NCI-H2227 (cell line): ENCODE data around the gene CLASP2.
A peak's percentile ranks its signal among the peaks of the same experiment; 100 is the strongest.
"Not testable (repeated sequence)": the region's sequence is repeated elsewhere in the genome, so short reads cannot be mapped to it uniquely, and the experiment has no call there.

ENCODE experiments used
- DNase-seq: peaks from one replicate; lab custom pipeline; 2025; ENCODE audit not compliant: unreplicated experiment; lab: John Stamatoyannopoulos, UW

The CLASP2 gene

DNA sequence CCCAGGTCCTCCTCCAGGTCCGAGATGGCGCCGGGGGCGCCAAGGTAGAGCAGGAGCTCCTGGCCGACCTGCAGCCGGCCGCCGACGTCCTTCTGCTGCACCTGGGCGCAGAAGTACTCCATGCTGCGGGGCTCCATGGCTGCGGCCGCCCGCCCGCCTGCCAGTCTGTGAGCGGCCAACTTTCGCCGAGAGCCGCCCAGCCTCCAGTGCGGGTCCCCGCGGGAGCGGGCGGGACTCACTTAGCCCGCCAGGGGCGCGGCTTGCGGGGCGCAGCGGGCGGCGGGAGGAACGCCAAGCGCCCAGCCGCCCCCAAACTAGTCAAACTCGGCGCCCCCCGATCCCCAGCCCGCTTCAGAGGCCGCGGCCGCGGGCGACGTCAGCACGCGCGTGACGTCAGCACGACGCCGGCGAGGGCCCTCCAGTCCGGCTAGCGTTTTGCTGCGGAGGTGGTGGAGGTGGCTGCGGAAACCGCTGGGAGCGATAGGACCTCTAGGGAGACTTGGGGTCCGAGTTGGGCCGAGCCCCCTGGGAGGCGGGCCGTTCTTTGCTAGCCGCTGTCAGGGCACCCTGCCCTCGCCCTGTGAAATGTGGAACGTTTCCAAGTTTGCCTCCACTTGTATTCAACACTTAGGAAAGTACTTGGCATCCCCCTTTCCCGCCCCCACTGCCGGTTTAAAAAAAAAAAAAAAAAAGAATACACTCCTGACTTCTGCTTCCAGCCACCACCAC lies at the start of gene CLASP2:
Gene CLASP2, minus strand, starts transcription at position 389 of the 729 bp plus-strand sequence. Its CDS starts 252 bp downstream, at position 137.
- peak; percentile 87 for DNase-seq

DNA sequence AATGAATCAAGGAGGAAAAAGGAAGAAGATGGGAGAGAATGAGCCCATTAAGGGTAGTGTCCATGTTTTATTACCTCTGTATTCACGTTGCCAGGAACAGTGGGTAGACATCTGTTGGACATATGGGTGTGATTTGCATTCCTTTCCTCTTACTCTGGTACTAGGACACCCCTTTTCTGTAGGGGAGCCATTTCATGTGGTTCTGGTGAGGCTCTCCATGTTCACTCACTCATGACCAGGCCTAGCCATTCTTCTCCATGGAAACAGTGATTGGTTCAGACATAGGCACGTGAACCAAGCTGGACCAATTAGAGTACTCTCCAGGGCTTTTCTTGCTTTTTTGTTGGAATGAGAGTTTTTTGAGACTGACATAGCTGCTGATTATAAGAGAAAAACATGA lies 40.8 kb upstream of the CLASP2 start:
- no peak for DNase-seq

DNA sequence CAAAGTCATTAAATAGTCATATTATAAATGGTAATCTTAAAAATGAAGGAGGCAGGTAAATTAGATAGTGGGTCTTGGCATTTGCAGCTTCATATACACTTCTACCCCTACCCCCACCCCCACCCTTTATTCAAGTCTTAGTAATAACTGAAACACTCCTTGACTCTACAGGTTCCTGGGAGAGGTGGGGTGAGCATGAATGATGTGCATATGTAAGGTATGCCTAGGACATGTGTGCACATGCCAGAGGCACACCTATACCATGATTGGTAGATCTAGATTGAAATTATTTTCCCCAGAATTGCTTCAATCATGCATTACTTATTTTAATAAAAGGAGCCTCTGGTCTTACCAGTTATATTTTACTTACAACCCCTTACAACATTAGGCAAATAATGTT lies 40.2 kb upstream of the CLASP2 start:
- DNase-seq: no peak

DNA sequence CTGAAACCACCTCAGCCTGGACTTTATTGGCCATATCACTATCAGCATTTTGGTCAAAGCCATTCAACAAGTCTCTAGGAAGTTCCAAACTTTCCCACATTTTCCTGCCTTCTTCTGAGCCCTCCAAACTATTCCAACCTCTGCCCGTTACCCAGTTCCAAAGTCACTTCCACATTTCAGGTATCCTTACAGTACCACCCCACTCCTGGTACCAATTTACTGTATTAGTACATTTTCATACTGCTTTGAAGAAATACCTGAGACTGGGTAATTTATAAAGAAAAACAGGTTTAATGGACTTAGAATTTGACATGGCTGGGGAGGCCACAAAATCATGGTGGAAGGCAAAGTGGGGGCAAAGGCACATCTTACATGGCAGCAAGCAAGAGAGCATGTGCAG lies 36.3 kb upstream of the CLASP2 start:
- not testable (repeated sequence) for DNase-seq

DNA sequence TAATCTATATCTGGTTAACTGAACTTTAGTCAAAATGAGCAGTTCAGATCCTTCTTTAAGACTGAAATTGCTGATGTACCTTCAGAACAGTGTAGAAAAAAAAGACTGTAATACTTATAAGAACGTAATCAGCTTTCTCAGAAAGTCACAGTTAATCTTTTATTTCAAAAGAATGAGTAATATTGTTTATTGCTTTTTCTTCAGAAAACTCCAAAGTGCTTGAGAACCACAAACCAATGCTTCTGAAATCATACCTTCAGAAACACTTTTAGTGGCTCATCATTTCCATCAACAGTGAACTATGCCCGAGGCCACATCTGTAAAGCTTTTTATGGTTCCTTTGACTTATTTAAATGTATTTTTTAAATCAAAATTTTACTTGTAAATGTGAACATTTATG lies 33.3 kb upstream of the CLASP2 start:
- no peak for DNase-seq

DNA sequence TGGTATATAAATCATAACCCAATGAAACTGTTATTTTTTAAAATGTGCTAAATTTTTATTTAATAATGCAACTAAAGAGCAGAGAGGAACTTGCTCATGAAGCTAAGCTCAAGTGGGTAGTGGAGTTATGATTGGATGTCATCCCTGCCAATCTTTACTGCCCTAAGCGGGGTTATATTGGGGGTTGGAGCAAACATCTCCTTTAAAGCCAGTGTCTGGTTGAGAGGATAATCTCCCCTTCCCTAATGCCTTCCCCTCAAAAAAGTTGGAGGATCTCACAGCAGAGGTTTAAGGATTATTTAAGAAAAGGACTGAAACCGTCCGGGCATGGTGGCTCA lies 32.1 kb upstream of the CLASP2 start:
- no peak for DNase-seq

DNA sequence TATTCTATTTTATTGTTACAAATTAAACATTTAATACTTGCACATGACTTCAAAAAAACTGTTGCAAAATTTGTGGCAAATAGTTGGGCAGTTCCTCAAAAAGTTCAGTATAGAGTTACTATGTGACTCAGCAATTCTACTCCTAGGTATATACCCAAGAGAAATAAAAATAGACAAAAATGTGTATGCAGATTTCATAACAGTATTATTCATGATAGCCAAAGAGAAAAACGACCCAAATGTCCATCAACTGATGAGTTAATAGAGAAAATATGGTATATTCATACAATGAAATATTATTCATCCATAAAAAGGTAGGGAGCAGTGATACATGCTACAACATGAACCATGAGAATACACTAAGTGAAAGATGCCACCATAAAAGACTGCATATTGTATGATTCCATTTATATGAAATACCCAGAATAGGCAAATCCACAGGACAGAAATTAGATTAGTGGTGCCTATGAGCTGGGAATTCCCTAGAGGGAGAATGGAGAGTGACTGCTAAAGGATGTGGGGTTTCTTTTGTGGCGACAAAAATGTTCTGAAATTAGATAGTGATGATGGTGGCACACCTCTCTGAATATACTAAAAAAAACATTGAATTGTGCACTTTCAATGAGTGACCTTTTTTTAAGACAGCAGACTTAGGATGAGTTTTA lies 31.6 kb upstream of the CLASP2 start:
- DNase-seq: no peak

DNA sequence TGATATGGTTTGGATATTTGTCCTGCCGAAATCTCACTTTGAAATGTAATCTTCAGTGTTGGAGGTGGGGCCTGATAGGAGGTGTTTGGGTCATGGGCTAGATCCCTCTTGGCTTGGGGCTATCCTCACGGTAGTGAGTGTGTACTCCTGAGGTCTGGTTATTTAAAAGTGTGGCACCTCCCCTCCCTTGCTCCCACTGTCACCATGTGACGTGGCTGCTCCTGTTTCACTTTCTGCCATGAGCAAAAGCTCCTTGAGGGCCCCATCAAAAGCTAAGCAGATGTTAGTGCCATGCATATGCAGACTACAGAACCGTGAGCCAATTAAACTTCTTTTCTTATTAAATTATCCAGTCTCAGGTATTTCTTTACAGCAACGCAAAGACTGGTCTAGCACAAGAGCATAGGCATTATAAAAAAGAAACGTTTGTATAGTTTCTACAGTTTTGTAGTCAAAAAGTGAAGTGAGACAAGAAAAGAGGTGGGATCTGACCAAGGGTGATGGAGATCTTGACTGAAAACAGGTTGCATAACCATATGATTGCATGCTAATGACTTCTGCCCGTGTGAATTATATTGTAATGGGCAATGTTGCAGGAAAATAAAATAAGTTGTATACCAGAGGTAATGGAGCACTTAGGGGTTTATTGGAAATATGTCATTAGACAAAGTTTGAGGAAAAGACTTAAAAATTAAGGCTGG lies 28.5 kb upstream of the CLASP2 start:
- no peak for DNase-seq

DNA sequence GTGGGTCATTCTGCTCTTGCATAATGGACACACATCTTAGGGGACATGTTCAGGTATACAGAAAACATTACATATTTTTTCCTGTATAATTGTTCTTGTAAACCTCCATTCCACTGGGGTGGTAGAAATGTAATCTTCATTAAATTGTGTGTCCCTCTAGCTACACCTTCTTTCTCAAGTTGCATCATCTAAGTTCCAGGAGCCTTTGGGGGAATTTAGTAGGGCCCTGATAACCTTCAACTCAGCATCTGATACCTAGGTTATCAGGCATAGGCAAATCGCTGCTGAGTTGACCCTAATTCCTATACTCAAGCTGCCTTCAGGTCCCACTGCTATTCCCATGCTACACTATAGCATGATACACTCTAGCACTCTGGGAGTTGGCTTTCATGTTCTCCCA lies 19.1 kb upstream of the CLASP2 start:
- DNase-seq: no peak

DNA sequence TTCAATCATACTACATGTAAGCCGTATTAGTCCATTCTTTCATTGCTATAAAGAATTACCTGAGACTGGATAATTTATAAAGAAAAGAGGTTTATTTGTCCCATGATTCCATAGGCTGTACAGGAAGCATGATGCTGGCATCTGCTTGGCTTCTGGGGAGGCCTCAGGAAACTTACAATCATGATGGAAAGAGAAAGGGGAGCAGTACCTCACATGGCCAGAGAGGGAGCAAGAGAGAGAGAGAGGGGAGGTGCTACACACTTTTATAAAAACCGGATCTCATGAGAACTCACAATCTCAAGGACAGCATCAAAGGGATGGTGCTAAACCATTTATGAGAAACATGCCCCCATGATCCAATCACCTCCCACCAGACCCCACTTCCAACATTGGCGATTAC lies 14.3 kb upstream of the CLASP2 start:
- DNase-seq: no peak

DNA sequence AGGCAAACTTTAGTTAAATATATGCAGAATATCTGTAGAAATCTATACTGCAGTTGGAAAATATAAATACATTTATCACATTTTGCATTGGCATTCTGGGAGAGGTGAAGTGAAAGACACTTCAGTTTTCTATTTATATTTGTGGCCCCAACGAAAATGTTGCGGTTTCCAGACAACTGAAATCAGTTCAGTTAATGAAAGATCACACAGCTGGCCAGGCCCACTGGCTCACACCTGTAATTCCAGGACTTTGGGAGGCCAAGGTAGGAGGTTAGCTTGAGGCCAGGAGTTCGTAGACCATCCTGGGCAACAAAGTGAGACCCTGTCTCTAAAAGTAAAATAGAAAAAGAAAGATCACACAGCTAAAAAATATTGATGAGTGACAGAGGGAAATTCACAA lies 11.9 kb upstream of the CLASP2 start:
- DNase-seq: no peak

DNA sequence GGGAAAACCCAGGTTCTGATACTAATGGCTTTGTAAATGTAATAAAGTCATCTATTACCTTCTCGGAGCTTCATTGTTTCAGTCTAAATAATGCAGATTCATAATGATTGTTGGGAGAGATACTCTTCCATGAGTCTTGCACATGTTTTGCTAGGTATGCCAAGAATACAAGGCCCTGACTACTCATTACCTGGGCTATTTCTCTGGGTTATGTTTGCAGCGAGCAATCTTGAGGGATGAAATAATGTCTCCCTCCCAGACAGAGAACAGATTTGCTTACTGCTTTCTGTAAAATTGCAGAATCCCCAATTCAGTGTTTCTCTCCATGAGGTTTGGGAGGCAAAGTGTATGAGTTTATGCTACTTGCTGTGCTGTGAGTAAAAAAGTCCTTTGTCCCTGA lies 6.2 kb upstream of the CLASP2 start:
- DNase-seq: no peak

DNA sequence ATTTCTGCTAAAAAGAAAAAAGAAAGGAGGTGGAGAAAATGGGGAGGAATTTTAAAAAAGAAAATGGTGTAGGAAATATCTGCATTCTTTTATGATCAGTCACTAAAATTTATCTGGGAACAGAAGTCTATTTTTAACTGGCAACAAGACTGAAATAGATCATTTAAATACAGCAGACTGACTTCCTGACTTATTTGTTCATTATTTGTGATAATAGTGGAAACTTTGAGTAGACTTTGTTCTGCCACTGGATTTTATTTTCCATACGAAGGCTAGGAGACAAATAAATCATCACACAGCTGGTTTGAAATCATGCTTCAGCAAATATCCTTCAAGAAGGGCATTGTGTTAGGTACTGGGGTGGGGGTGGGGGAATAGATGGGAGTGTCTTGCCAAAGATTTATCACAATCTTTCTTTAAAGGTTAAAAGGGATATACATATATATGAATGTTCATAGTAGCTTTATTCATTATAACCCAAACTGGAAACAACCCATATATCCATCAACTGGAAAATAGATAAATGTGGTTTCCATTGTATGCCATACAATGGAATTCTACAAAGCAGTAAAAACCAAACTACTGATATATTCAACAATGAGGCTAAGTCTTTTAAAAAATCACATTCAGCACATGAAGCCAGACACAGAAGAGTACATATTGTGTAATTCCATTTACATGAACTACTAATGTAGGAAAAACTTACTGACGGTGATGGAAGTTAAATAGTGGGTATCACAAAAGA lies 4.7 kb upstream of the CLASP2 start:
- DNase-seq: no peak

DNA sequence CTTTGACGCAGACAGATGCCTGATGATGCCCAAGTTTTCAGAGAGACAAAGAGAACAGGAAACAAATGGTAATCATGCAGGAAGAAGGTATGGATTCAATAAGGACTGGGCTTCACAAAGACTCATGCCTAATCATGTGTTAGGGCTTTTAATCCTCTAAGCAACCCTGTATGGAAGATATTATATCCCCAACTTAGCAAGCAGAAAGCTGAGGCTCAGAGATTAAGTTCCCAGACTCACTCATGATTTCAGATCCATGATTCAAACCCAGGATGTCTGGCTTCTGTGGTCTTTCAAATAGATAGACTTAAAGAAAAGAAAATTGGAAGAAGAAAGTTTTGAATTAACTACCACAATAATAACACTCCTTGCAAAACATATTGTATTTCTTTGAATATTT lies 4.1 kb upstream of the CLASP2 start:
- no peak for DNase-seq

DNA sequence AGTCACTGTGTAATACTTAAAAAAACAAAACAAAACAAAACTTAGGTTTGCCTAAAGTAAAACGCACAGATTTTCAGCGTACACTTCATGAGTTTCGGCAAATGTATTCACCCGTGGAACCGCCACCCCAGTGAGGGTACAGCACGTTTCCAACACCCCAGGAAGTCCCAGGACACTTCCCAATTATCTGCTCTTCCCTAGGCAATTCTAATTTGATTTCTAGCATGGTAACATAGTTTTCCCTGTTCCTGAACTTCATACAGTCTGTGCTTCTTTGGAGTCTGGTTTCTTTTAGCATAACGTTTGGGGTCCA lies 497 bp upstream of the CLASP2 start:
- no peak for DNase-seq

DNA sequence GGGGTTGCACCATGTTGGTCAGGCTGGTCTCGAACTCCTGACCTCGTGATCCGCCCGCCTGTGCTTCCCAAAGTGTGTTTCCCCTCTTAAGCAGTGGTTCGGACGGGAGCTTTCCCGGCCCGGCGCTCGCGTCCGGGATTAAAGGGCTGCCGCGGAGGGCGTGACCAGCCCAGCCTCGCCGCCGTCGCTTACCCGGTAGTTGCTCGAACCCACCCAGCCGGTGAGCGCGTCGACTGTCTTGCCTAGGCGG lies 513 bp downstream of the CLASP2 start:
- peak; percentile 67 for DNase-seq

DNA sequence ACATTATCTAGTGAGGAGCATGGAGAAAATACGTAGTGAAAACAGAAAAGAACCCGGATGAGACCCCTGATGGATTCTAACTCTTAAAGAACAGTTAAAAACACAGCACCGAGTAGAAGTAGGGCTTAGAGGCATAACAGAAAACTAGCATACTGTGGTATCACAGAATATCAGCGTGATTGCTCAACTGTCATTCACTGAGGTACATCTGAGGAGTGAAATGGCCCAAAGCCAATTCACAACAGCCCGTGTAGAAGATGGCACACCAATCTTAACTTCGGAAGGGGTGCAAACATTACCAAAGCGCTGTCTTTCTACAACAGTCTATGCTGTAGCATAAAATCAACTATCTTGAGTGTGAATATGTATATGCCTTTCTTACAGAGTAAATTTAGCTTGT lies 1.8 kb downstream of the CLASP2 start:
- DNase-seq: no peak

DNA sequence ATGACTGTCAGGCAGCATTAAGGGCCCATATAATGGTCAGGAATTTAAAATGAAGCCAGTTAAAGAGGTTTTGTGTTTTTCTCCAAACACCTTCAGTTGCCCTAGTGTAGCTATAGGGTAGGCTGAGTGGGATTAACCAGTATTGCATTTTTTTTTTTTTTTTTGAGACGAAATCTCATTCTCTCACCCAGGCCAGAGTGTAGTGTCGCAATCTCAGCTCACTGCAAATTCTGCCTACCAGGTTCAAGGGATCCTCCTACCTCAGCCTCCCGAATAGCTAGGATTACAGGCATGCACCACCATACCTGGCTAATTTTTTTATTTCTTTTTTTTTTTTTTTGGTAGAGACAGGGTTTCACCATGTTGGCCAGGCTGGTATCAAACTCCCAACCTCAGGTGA lies 7.0 kb downstream of the CLASP2 start:
- DNase-seq: no peak

DNA sequence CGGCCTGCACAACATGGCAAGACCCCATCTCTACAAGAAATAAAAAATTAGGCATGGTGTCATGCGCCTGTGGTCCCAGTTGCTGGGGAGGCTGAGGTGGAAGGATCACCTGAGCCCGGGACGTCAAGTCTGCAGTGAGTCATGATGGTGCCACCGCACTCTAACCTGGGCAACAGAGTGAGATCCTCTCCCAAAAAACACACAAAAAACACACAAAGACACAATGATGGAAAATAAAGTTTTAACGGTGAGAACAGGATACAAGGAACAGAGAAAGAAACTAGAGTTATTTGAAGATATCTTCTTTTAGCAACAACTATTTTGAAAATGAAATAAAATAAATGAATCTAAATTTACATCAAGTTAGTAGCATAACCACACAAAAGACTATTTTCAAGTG lies 12.0 kb downstream of the CLASP2 start:
- no peak for DNase-seq

DNA sequence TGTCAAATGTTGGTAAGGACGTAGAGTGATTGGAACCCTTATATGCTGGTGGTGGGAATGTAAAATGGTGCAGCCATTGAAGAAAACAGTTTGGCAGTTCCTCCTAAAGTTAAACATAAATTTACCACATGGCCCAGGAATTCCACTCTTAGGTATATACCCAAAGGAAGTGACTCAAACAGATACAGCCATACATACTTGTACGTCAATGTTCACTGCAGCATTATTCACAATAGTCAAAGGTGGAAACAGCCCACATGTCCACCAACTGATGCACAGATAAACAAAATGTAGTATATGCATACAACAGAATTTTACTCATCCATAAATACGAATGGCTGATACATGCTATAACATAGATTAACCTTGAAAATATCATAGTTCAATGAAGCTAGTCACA lies 13.2 kb downstream of the CLASP2 start:
- DNase-seq: no peak

DNA sequence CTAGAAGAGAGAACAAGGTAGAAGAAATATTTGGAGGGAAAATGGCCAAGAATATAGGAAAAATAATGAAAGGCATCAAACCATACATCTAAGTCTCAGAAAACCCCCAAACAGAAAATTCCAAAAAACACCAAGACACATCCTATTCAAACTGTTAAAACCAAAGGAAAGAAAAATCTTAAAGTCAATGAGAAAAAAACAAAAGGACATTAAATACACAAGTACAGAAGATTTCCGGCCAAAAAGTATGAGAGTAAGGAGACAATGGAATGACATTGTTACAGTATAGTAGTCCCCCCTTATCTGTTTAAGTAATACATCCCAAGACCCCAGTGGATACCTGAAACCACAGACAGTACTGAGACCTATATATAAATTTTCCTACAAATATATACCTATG lies 18.8 kb downstream of the CLASP2 start:
- no peak for DNase-seq

DNA sequence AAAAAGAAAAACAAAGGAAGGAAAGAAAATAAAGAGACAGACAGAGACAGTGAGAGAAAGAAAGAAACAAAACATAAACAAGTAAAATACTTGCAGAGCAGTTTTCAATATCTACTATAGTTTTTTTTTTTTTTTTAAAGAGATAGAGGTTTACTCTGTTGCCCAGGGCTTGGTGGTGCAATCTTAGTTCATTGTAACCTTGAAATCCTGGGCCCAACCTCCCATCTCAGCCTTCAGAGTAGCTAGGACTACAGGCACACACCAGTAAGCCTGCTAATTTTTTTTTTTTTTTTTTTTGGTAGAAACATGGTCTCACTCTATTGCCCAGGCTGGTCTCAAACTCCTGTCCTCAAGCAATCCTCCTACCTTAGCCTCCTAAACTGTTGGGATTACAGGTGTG lies 23.1 kb downstream of the CLASP2 start:
- DNase-seq: no peak
